GM18519 (cell line): ENCODE measurements around the gene PRKAB2.
"Not testable (repeated sequence)": the region's sequence is repeated elsewhere in the genome, so short reads cannot be mapped to it uniquely, and the experiment has no call there.

ENCODE experiments used
- ATAC-seq: cut with Tn5 transposase; IDR thresholded peaks from one replicate; pipeline ENCODE4 v1.9.1; 2021; ENCODE audit warnings: mild to moderate bottlenecking, moderate library complexity; ENCODE audit not compliant: unreplicated experiment, low FRiP score

The PRKAB2 gene

DNA sequence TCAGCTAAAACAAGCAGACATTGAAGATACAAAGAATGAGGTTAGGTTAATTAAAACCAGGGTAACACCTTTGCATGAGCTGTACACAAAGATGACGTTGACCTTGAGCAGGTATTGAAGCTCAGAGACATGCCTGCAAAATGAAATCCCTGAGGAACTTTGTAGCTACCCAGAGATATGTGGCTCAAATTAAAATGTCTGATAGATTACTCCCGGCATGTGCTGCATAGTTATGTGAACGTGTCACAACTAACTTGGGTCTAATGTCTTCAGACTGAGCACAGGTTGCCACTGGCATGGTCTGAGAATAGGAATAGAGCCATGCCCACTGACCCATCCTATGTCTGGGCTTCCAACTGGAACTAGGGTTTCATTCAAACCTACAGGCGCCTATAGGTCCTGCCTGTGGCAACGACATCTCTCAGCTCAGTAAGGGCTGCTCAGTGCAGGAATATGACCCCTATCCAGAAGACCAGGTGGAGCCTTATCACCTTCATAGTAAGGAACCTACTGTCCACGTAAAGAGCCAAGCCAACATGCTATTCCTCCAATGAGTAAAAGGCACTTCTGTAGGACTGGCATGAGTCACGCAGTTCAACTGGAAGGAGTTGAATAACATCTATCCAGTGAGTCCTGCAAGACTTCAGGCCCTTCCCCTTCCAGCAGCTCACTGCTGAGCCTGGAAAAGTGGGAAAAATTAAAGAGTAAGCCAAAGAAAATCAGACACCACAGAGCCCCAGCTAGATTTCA lies 60.7 kb downstream of the PRKAB2 start:
- no peak for ATAC-seq

DNA sequence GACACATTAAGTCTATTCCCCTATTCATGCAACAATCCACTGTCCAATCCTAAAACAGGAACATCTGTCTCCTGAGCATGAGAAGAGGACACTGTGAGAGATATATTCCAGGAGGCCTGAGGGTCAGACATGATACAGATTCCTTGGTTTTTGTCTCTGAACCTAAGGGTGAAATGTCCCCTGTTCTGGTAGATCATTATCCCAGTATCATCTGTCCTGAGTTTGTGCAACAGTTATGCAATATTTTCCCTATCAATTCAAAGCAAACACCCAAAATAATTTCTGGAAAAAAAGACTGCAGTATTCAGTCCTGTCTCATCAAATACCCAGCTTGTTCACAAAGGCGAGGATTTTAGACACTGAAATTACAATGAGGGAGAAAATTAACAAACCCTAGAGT lies 61.4 kb downstream of the PRKAB2 start:
- ATAC-seq: no peak

DNA sequence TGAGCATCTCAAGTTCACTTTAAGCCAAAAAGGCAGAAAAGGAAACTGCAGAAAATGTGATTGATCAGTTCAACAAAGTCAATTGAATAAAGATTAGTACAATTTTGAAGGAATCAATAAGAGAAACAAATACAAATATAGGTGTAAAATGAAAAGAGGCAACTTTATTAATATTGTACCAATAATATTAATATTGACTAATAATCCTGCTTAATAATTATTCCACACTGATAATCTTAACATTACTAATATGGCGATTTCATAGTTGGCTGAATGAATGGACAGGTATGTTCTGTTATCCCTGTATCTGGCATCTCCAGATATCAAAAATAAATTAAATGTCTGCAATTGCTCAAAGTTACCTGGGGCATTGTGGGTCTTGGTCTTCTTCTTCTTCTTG lies 61.8 kb downstream of the PRKAB2 start:
- ATAC-seq: no peak

DNA sequence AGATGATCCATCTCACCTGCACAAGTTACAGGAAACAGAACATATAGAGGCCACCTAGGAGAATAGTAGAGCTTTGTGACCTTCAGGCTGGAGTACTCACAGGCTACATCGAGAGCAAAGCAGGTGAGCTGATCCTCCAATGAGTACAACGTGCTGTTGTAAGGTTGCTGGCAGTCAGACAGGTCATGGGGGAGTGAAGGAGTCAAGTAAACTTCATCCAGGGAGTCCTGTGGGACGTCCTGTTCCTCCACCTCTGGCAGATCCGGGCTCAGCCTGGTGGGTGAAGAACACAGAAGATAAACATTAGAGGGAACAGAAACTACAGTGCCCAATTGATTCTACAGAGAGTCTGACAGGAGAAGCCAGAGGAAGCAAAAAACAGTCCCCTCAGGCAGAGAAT lies 62.5 kb downstream of the PRKAB2 start:
- no peak for ATAC-seq

DNA sequence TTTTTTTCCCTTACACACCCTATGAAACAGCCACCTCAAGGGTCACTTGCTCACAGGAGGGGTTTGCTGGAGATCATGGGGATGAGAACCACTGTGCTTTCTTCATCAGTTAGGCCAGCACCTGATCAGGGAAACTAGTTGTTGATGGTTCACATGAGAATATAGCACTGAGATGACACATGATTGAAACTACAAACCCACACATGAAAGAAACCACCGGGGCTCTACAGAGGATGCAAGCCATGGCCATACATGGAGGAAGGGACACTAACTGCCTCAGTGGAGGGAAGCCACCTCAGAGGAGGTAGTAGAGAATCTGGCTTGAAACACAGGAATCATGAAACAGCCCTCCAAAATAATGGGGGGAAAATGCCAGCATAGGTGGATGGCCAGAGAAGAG lies 63.2 kb downstream of the PRKAB2 start:
- ATAC-seq: peak; percentile 73

DNA sequence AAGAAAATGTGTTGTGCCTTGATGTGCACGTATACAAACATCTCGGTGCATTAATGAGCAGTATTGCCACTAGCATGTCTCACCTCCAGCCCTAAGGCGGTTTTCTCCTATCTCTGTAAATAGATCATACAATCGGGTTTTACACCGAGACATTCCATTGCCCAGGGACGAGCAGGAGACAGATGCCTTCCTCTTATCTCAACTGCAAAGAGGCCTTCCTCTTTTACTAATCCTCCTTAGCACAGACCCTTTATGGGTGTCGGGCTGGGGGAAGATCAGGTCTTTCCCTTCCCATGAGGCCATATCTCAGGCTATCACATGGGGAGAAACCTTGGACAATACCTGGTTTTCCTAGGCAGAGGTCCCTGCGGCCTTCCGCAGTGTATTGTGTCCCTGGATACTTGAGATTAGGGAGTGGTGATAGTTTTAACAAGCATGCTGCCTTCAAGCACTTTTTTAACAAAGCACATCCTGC lies 65.8 kb downstream of the PRKAB2 start:
- not testable (repeated sequence) for ATAC-seq

DNA sequence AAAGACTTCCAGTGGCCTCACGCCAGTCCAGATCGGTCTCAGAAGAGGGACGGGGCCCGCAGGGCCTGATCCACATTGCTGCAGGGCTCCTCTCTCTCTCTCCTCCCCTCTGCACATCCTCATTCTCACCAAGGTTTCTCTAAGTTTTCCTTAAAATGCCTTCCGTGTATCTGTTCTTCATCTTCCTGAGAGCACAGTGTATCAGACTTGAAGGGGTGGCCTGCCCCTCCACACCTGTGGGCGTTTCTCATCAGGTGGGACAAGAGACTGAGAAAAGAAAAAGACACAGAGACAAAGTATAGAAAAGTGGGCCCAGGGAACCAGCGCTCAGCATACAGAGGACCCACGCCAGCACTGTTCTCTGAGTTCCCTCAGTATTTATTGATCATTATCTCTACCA lies 66.4 kb downstream of the PRKAB2 start:
- no peak for ATAC-seq
